Stimulated activated CD4-positive, alpha-beta T cell treated with anti-CD3 and anti-CD28 coated beads, Interleukin-1b, Interleukin-23, amount 100 ng/mL, for 4 hours (primary cell): Measurements from ENCODE around the gene GPR137B.
A peak's percentile ranks its signal among the peaks of the same experiment; 100 is the strongest.

Experiments used
- DNase-seq, 2 donors: peaks; one replicate each; pipeline ENCODE4 v3.0.0-alpha.2; 2020; ENCODE audit warnings: low read depth in 2 of 2

GPR137B gene

GRCh38 chr1:236114076-236114747, 28.1 kb upstream of the GPR137B start:
- DNase-seq, result no peak

- DNase-seq, result no peak
These were observed 24.6 kb upstream of the GPR137B start for GRCh38 chr1:236117710-236118109.

- DNase-seq, result no peak
These were observed 22.3 kb upstream of the GPR137B start for GRCh38 chr1:236119943-236120484.

- no peak for DNase-seq
These were observed 21.6 kb upstream of the GPR137B start for GRCh38 chr1:236120721-236121153.

GRCh38 chr1:236122176-236122575, 20.2 kb upstream of the GPR137B start:
- no peak for DNase-seq

GRCh38 chr1:236123563-236123962, 18.8 kb upstream of the GPR137B start:
- no peak for DNase-seq

- no peak for DNase-seq
These were observed 17.4 kb upstream of the GPR137B start for GRCh38 chr1:236124965-236125364.

- DNase-seq, result no peak
These were observed 15.3 kb upstream of the GPR137B start for GRCh38 chr1:236127045-236127444.

- no peak for DNase-seq
These were observed 13.6 kb upstream of the GPR137B start for GRCh38 chr1:236128646-236129178.

GRCh38 chr1:236129306-236129705, 13.0 kb upstream of the GPR137B start:
- no peak for DNase-seq

- DNase-seq, result no peak
These were observed 12.0 kb upstream of the GPR137B start for GRCh38 chr1:236130372-236130771.

GRCh38 chr1:236131916-236132315, 10.4 kb upstream of the GPR137B start:
- DNase-seq, result no peak

- DNase-seq, result no peak
These were observed 9.8 kb upstream of the GPR137B start for GRCh38 chr1:236132420-236133046.

GRCh38 chr1:236133339-236133738, 9.0 kb upstream of the GPR137B start:
- DNase-seq, result no peak

GRCh38 chr1:236133802-236134201, 8.5 kb upstream of the GPR137B start:
- DNase-seq, result no peak

- DNase-seq, result no peak
These were observed 5.0 kb upstream of the GPR137B start for GRCh38 chr1:236137285-236137852.

- no peak for DNase-seq
These were observed 2.8 kb upstream of the GPR137B start for GRCh38 chr1:236139495-236139894.

GRCh38 chr1:236140705-236141446, 1.5 kb upstream of the GPR137B start:
- DNase-seq, result no peak

- DNase-seq, result peak in 1 of 2 donors; percentile 17
These were observed 689 bp upstream of the GPR137B start for GRCh38 chr1:236141447-236142252.

GRCh38 chr1:236143104-236143948, 987 bp downstream of the GPR137B start:
- DNase-seq, result peak in 1 of 2 donors; percentile 9
